GM19043 (cell line): ENCODE data around the gene MYH1.

Experiments
- ATAC-seq: cut with Tn5 transposase; IDR thresholded peaks from one replicate; pipeline ENCODE4 v1.9.1; 2021; ENCODE audit warnings: low read depth; ENCODE audit not compliant: unreplicated experiment

MYH1 gene

DNA sequence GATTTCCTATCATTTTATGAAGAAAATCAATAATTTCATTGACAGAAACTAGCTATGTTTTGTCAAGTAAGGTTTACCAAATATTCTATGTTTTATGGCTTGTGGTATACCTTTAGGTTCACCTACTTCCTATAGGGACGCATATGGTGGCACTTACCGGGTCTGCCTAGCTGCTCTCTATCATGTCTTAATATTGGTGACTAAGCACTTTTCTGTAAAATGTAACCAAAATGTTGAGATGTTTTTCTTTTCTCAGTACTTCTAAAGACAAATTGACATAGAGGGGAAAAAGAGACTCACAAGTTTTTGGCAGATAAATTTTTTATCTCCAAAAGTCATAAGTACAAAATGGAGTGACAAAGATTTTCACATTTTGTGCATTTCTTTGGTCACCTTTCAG lies 26.3 kb downstream of the MYH1 start:
- no peak for ATAC-seq

GRCh38 chr17:10482252-10482651 lies 36.1 kb downstream of the MYH1 start:
- ATAC-seq = no peak

- ATAC-seq = no peak
These were observed 40.6 kb downstream of the MYH1 start for GRCh38 chr17:10477701-10478100.

GRCh38 chr17:10474536-10474935 lies 43.8 kb downstream of the MYH1 start:
- ATAC-seq = no peak

GRCh38 chr17:10471858-10472257 lies 46.5 kb downstream of the MYH1 start:
- no peak for ATAC-seq

DNA sequence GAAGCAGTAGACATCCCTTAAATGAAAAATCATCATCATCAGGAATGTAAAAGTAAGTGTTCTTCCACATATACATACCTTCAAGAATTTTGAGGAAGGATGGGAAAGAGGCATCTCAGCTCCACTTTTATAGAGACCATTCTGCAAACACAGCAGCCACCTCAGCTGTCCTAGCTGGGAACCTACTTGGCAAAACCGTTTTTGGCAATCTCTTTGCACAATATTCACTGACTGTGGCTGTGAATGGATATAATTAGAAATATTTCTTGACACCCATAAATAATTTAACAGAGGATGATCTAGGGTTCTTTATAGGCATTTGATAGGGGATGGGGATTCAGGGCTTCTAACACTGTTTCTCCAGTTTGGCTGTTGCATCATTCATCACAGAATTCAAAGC lies 48.9 kb downstream of the MYH1 start, which contains the start of gene MYH4:
Gene MYH4, minus strand, starts transcription at position 101 of the 400 bp plus-strand sequence. CDS start 2,814 bp downstream, outside the sequence.
- ATAC-seq = no peak

- no peak for ATAC-seq
These were observed 54.9 kb downstream of the MYH1 start for GRCh38 chr17:10463402-10463801.

DNA sequence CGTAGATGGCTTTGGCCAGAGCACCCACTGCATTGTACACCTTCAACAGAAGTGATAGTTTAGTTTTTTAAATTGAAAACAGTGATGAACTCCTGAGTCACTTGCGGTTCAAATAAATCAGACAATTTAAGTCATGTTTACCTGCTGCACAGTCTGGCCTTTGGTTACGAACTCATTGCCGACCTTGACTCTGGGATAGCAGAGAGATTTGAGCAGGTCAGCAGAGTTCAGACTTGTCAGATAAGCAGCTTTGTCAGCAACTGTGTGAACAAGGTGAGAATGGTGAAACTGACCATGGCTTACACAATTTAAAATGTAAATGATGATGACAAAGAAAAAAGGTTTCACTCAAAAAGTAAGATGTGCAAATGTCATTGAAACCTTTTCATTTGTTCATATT lies 58.3 kb downstream of the MYH1 start:
- no peak for ATAC-seq

DNA sequence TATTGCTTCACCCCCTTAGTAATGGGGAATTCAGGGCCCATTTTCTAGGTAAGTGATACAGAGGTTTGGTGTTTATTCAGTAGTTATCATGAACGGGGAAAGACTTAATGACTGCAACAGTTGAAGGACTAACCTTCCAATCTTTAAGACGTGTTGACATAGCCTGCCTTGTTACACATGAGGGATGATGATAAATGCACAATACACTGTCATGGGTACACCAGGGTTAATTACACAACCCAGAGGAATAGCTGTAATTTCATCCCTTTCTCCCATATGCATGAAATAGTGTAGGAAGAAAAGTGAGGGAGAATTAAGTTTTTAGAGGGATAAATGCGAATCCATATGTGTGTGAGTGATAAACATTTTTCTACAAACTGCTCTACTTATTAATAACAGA lies 59.6 kb downstream of the MYH1 start:
- ATAC-seq = no peak

DNA sequence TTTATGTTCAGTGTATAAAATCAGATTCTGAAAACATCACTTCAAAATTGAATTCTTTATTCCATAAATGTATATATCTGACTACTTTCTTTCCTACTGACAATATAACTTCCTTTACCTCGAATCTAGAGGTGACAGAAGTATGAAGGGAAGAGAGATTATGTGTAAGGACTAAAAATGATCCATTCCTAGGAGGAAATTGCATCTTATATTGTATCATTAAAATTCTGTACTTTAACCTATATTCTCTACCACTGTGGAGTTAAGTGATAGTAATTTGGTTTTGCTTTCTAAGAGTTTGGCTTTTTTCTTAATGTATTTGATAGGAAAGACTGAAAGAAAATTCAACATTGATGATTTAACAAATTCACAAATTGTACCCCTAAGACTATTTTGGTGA lies 60.4 kb downstream of the MYH1 start:
- ATAC-seq = no peak

DNA sequence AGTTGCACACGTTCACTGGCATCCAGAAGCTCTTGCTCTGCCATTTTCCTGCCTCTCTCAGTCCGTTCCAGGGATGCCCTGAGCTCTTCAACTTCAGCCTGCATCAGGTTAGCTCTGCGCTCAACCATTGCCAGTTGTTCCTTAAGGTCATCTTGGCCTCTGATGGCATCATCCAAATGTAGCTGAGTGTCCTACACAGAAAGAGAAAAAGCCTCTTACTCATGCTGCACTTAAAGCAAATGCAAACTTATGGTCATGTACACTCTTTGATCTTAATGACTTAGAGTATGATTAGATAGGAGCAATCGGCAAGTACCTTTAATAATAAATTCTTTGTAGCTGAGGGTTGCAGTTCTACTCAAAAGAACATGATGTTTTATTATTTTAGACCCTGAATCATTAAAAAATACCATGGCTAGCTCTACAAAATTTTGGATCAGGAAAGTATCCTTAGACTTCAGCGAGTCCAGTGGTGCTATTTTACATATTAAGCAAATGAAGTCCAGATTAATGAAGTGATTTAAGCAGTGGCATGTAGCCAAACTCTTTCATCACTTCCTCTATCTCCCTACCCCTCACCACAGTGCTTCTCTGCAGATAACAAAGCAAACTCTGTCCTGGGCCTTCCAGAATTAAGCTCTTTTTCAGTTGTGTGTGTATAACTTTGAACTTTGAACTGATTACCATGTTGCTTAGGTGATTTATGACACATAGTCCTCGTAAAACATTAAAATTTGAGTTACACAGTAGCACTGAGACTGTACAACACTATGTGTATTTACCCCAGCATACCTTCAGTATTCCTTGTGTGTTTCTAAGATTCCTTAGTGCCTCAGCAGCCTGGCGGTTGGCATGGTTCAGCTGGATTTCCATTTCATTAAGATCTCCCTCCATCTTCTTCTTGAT lies 71.1 kb downstream of the MYH1 start:
- no peak for ATAC-seq
